ENCODE data around the gene DIS3L2.
"Not testable (repeated sequence)": the region's sequence is repeated elsewhere in the genome, so short reads cannot be mapped to it uniquely, and the experiment has no call there.

DNA sequence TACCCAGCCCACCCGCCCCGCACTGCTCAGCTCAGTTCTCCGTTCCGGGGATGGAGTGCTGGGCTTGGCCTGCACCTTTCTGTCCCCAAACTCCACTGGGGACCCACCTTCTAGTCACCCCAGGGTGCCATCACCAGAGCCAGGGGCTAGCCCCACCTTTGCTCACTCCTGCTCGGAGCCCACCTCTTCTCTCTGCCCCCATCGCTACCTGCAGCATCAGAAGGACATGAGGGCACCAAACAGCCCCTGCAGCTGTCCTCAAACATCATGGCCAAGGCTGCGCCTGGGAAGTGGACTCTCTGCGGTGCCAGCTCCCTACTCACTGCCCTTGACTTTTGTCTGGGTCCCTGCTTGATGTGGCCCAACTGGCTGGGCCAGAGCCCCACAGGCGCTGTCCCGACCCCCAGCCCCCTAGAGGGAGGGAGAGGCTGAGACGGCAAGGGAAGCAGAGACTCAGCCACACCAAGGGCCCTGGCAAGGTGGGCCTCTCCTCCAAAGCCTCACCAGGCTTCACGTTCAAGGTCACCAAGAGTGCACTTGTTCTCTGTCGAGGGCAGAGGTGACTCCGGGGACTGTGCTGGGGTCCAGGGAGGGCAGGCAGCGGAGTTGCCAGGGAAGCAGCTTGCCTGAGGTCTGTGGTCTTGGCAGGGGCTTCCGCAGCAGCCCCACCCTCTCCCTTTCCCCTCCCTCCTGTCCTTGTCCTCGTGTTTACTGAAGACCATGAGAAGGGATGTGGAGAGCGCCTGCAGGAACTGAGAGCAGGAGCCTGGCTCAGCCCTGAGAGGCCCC, 403.5 kb downstream of the DIS3L2 start:
- TF ChIP-seq, protein P1, sequence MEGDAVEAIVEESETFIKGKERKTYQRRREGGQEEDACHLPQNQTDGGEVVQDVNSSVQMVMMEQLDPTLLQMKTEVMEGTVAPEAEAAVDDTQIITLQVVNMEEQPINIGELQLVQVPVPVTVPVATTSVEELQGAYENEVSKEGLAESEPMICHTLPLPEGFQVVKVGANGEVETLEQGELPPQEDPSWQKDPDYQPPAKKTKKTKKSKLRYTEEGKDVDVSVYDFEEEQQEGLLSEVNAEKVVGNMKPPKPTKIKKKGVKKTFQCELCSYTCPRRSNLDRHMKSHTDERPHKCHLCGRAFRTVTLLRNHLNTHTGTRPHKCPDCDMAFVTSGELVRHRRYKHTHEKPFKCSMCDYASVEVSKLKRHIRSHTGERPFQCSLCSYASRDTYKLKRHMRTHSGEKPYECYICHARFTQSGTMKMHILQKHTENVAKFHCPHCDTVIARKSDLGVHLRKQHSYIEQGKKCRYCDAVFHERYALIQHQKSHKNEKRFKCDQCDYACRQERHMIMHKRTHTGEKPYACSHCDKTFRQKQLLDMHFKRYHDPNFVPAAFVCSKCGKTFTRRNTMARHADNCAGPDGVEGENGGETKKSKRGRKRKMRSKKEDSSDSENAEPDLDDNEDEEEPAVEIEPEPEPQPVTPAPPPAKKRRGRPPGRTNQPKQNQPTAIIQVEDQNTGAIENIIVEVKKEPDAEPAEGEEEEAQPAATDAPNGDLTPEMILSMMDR (IDR thresholded peaks at IDR 0.05): not testable (repeated sequence)
- not testable (repeated sequence) for TF ChIP-seq ZFX (IDR thresholded peaks at IDR 0.05; ENCODE audit: borderline replicate concordance)
